Activated CD4-positive, CD25-positive, alpha-beta regulatory T cell treated with anti-CD3 and anti-CD28 coated beads, Interleukin-2, amount 50 U/mL, for 72 hours (primary cell): ENCODE results near the gene RELN.

ENCODE experiments used
- DNase-seq: peaks from one replicate; pipeline ENCODE4 v3.0.0; 2021

The RELN gene

GRCh38 chr7:103711413-103711812 lies 278.0 kb downstream of the RELN start:
- no peak for DNase-seq

- no peak for DNase-seq
Observed at GRCh38 chr7:103710247-103710646, 279.2 kb downstream of the RELN start.

GRCh38 chr7:103706805-103707204 lies 282.7 kb downstream of the RELN start:
- DNase-seq, result no peak

- DNase-seq, result no peak
Observed at GRCh38 chr7:103705542-103705941, 283.9 kb downstream of the RELN start.

GRCh38 chr7:103704701-103705100 lies 284.8 kb downstream of the RELN start:
- no peak for DNase-seq

- no peak for DNase-seq
Observed at GRCh38 chr7:103702982-103703381, 286.5 kb downstream of the RELN start.

GRCh38 chr7:103702454-103702853 lies 287.0 kb downstream of the RELN start:
- no peak for DNase-seq

GRCh38 chr7:103699032-103699431 lies 290.4 kb downstream of the RELN start:
- no peak for DNase-seq

- DNase-seq, result no peak
Observed at GRCh38 chr7:103698064-103698463, 291.4 kb downstream of the RELN start.

GRCh38 chr7:103695521-103695920 lies 293.9 kb downstream of the RELN start:
- no peak for DNase-seq

- DNase-seq, result no peak
Observed at GRCh38 chr7:103694304-103694703, 295.2 kb downstream of the RELN start.

- DNase-seq, result no peak
Observed at GRCh38 chr7:103691291-103691690, 298.2 kb downstream of the RELN start.

GRCh38 chr7:103690242-103690974 lies 299.1 kb downstream of the RELN start:
- DNase-seq, result no peak

- no peak for DNase-seq
Observed at GRCh38 chr7:103689255-103689654, 300.2 kb downstream of the RELN start.

GRCh38 chr7:103687951-103688350 lies 301.5 kb downstream of the RELN start:
- DNase-seq, result no peak

GRCh38 chr7:103687272-103687671 lies 302.2 kb downstream of the RELN start:
- no peak for DNase-seq

- no peak for DNase-seq
Observed at GRCh38 chr7:103686763-103687162, 302.7 kb downstream of the RELN start.

GRCh38 chr7:103686064-103686463 lies 303.4 kb downstream of the RELN start:
- DNase-seq, result no peak

GRCh38 chr7:103685646-103686045 lies 303.8 kb downstream of the RELN start:
- DNase-seq, result no peak

- DNase-seq, result no peak
Observed at GRCh38 chr7:103683348-103683747, 306.1 kb downstream of the RELN start.

- no peak for DNase-seq
Observed at GRCh38 chr7:103680161-103681144, 309.0 kb downstream of the RELN start.

GRCh38 chr7:103679151-103680132 lies 310.0 kb downstream of the RELN start:
- no peak for DNase-seq
